Neural progenitor cell (in vitro differentiated cells): ENCODE measurements around the gene CTU1.

ENCODE experiments used
- EZH2 ChIP-seq: fragments of 200-600 bp; sonication (generic); IDR thresholded peaks from 2 replicates; pipeline ENCODE4 v1.6.1; 2017; ENCODE audit warnings: antibody characterized with exemption, mild to moderate bottlenecking, moderate library complexity
- EZH2phosphoT487 ChIP-seq: fragments of 200-600 bp; sonication (generic); IDR thresholded peaks from 2 replicates; pipeline ENCODE4 v1.6.1; 2017; ENCODE audit warnings: antibody characterized with exemption
- TF ChIP-seq, protein P1 (sequence below): fragments of 200-600 bp; sonication (generic); IDR thresholded peaks from 2 replicates; pipeline ENCODE4 v1.5.1; 2017; ENCODE audit warnings: antibody characterized with exemption, mild to moderate bottlenecking

DNA sequence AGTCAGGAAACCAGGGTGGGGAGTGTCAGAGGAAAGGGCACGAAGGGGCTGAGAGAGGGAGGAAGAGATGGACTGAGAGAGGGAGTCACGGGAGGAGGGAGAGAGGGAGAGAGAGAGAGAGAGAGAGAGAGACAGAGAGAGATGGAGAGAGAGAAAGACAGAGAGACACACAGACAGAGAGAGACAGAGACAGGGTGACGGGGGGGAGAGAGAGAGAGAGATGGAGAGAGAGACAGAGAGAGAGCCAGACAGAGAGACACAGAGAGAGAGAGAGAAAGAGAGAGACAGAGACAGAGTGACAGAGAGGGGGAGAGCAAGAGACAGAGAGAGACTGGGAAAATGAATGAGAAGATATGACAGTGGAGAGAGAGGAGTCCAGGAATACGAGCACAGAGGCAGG is 25.0 kb downstream of the CTU1 start:
- TF ChIP-seq, protein P1, sequence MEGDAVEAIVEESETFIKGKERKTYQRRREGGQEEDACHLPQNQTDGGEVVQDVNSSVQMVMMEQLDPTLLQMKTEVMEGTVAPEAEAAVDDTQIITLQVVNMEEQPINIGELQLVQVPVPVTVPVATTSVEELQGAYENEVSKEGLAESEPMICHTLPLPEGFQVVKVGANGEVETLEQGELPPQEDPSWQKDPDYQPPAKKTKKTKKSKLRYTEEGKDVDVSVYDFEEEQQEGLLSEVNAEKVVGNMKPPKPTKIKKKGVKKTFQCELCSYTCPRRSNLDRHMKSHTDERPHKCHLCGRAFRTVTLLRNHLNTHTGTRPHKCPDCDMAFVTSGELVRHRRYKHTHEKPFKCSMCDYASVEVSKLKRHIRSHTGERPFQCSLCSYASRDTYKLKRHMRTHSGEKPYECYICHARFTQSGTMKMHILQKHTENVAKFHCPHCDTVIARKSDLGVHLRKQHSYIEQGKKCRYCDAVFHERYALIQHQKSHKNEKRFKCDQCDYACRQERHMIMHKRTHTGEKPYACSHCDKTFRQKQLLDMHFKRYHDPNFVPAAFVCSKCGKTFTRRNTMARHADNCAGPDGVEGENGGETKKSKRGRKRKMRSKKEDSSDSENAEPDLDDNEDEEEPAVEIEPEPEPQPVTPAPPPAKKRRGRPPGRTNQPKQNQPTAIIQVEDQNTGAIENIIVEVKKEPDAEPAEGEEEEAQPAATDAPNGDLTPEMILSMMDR, result no peak
- TF ChIP-seq EZH2phosphoT487 (no peak), EZH2 (no peak)
